HG03432 (cell line): ENCODE data around the gene ZNF385A.
A peak's percentile ranks its signal among the peaks of the same experiment; 100 is the strongest.

Experiments
- ATAC-seq: cut with Tn5 transposase; IDR thresholded peaks from one replicate; pipeline ENCODE4 v1.9.1; 2021; ENCODE audit warnings: mild to moderate bottlenecking, moderate library complexity; ENCODE audit not compliant: unreplicated experiment

ZNF385A gene, protein sequence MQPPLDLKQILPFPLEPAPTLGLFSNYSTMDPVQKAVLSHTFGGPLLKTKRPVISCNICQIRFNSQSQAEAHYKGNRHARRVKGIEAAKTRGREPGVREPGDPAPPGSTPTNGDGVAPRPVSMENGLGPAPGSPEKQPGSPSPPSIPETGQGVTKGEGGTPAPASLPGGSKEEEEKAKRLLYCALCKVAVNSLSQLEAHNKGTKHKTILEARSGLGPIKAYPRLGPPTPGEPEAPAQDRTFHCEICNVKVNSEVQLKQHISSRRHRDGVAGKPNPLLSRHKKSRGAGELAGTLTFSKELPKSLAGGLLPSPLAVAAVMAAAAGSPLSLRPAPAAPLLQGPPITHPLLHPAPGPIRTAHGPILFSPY

DNA sequence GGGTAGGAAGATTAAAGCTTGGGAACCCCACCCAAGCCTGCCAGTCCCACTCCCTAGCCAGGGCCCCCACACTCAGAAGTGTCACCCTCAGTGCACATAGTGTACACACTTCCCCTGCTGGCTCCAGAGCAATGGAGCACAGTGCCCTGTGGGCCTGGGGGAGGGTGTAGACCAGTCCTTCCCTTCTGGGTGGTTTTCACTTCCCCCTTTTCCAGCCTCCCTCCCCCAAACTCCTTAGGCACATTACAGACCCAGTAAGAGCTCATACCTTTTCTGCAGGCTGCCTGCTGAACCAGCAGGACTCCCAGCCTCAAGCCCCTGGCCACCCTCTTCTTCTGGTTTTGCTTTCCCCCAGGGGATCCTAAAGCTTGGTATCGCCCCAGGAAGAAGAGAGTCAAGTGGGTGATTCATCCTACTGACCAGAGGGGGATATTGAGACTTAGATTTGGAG lies at the start of gene ZNF385A:
ZNF385A (minus strand) TSS at position 143 of the 451 bp plus-strand sequence. CDS start 219 bp downstream, outside the sequence.
- peak; percentile 45 for ATAC-seq

DNA sequence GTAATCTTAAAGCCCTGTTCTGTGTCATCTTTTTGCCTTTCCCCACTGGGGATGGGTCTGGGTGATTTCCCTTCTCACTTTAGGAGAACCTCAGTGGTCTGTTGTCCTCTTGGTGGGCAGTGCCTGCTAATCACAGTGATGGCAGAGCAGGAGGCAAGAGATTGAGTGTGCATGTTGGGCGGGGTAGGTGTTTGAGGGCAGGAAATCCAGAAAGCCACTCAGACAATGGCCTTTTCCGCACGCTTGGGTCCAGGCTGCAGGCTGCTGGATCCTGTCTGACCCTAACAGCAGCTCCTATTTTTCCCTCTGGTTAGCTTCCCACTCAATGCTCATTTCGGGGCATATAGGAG lies 48.3 kb upstream of the ZNF385A start:
- no peak for ATAC-seq

DNA sequence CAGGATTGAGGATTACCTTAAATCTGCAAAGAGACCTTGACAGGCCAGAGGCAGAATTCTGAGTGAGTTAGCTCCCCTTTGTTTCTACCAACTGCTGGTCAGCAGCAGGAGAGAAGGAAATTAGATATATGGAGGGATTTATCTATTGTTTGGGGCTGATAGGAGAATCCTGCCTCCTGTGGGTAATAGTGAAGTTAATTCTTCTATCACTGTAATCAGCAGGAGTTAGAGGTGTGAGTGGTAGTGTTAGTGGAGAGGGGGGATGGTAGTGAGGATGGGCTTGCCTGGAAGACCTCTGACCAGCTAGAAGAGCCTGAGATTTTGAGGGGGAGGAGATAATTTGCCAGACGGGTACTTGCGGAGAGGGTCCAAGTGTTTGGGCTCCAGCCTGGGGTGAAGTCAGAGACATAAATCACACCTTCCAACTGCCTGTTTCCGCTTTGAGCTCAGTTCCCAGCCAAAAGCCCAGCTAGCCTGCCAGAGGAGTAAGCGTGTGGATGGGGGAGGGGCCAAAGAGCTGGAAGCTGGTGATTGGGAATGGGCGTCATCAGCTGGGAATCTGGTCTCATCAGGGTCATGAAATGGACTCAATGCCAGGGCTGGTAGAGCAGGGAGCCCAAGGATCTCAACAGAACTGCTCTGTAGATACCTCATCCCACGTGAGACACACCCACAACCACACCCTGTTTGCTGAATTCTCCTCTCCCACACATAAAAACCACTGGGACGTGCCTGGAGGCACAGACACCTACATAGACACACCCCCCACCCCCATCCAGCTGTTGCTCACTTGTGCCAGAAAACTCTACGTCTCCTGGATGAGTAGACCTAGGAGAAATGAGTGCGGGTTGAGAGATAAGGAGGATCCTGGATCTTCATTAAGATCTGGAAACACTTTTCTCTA lies 47.6 kb upstream of the ZNF385A start:
- ATAC-seq: no peak

DNA sequence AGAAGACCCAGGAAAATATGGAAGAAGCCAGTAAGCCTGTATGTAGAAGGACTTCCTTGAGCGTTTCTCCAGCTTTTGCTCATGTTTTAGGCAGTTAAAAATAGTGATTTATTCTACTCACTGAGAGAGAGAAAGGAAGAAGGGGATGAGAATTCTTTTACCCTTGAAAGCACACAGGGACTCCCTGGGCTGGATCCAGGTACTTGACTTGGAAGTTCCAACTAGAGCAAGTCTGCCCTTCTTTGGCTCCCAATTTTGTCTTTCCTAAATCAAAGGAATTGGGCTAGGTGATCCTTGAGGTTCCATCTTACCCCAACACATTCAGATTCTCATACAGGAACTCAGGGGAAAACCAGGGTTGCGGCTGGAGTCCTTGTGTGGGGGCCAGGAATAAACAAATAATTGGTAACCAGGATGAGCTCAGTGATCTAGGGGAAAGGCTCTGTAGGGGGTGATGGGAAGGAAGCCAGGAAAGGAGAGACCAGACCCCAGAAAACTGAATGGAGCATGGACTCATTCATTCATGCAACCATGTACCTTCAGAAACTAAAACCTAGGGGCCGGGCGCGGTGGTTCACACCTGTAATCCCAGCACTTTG lies 46.0 kb upstream of the ZNF385A start:
- ATAC-seq: no peak

DNA sequence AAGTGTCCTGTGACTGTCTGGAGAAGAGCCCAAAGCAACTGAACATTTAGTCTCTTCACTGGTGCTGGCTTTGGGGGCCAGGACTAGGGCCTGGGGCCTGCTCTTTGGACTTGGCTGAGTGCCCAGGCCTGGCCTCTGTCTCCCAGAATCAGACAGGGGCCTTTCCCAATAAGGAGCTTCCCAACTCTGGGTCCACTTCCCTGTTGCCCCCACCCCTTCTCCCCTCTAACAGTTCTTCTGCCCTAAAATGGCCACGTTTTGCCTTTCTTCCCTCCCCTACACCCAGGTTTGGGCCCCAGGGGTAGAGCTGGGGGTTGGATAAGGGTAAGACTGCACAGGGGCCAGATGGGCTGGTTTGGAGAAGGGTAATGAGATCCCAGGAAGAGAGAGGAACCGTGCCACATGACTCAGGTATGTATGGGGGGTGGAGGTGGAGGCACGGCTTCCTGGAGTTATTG lies 44.5 kb upstream of the ZNF385A start:
- ATAC-seq: no peak

DNA sequence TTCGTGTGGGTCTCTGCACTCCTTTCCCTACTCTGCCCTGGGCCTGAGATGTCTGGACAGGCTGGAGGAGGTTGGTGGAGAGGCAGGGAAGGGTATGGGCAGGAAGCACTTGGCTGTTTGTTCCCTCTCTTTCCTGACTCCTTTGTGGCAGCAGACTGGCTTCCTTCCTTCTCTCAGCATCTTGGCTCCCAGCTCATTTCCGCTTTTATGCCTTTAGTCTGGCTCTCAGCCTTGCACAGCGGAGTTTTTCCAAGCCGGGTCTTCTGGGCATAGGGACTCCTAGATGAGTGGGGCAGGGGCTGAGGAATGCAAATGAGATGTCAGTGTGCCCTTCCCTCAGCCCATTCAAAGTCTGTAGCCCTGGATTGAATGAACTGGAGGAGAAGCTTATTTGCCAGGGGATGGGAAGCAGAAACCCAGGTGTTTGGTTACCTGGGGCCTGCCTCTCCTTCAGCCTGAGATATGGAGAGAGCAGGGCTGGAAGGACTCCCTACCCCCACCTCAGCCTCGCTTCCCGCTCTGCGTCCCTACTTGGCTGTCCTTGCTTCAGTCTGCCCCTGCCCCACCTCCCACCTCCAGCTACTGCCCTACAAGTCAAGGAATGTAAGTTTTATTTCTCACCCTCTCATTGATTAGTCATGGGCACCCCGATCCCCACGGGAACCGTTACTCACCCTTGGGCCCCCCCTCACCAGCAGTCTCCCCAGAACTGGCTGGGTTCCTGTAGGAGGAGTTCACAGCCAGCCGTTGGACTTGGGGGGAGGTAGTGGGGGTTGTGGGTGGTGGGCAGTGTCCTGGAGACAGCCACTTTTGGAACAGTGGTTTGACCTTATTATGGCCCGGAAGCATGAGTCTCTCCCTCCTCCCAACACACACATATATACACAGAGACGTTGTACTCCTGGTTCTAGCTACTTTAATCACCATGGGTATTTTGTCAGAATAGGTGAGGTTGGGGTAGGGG lies 43.8 kb upstream of the ZNF385A start:
- ATAC-seq: no peak

DNA sequence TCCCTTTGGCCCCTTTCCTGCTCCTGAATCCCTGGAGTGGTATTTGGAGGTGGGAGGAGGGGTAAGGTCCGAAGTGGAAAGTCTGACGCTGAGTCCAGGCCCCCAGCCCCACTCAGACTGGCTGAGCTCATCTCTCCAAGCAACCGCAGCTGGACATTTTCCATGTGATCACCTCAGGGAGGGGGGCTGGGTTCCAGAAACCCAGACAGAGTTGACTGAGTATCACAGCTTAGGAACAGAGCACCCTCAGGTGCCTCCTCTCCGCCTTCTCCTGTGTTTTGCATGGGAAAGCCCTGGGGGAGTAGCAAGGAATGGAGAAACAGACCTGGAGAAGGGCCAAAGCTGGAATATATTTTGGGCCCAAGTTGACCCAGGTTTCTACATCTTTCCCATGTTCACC lies 42.6 kb upstream of the ZNF385A start:
- ATAC-seq: no peak

DNA sequence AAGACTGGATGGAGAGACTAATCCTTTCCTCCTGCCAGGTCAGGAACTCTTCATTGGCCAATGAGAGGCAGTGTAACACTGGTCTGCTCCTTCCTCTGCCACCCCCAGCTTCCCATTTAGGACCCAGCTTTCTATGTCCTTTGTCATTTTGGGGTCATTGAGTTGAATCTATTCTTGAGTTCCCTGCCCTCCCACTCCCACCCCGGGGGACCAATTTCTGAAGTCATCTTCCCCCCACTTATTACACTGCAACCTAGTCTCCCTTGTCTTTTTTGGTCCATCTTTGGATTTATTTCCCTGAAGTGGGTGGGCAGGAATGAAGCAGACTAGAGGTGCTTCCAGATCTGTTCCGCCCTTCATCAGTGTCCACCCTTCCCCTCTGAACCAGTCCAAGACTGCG lies 42.2 kb upstream of the ZNF385A start:
- no peak for ATAC-seq

DNA sequence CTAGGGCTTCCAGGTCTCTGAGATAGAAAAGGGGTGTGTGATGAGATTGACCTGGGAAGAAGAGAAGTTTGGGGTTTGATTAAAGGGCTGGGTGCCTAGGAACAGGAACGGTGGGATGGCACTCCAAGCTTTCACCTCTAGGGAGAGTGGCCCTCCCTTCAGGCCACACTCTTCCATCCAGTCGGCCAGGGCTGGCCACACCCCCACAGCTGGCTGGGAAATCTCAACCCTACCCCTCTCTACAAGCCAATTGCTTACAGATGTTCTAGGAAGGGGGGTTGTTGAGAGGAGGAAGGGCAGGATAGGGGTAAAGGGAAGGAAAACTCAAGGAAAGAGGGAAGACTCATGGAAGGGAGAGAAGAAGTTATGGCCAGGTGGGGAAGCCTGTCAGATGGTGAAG lies 41.2 kb upstream of the ZNF385A start:
- ATAC-seq: no peak

DNA sequence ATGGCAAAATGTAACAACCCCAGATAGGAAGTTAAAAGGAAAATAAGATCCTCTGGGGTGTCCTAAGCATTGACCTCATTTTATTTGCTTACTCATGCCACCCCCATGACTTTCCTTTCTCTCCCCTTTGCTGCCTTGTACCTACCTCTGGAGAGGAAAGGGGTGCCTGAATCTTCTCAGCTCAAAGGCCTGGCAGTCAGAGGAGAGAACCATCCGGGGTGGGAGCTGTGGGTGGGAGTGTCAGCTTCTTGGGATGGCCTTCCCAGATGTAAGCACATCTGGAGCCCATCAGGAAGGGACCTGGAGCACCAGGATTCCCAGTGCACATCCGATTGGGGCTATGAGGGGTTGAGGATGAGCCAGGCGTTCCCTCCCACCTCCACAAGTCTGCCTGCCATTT lies 39.7 kb upstream of the ZNF385A start:
- no peak for ATAC-seq

DNA sequence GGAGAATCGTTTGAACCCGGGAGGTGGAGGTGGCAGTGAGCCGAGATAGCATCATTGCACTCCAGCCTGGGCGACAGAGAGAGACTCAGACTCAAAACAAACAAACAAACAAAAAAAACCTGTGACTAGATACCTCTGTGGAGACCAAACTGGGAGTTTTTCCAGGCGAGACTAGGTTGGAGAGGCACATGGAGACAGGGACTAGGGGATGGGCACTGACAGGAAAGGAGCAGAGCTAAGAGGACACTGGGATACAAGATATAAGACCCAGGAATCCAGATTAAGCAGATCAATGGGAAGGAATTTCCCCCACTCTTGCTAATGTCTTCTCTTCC lies 39.2 kb upstream of the ZNF385A start:
- no peak for ATAC-seq

DNA sequence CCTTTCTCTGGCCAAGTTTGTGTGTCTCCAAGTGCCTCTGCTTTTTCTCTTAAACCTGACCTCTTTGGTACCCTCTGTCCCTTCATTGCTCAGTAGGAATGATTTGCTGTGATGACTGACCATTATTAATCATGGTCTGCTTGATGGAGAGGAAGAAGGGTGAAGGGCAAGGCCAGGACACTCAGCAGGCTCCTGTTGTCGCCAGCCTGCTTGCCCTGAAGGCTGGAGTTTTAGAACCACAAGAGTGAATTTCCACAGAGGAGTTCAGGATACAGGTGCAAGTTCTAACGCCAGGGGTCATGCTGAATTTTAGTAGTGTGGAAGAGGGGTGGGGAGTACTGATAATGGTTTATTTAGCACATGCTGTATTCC lies 37.3 kb upstream of the ZNF385A start:
- no peak for ATAC-seq

DNA sequence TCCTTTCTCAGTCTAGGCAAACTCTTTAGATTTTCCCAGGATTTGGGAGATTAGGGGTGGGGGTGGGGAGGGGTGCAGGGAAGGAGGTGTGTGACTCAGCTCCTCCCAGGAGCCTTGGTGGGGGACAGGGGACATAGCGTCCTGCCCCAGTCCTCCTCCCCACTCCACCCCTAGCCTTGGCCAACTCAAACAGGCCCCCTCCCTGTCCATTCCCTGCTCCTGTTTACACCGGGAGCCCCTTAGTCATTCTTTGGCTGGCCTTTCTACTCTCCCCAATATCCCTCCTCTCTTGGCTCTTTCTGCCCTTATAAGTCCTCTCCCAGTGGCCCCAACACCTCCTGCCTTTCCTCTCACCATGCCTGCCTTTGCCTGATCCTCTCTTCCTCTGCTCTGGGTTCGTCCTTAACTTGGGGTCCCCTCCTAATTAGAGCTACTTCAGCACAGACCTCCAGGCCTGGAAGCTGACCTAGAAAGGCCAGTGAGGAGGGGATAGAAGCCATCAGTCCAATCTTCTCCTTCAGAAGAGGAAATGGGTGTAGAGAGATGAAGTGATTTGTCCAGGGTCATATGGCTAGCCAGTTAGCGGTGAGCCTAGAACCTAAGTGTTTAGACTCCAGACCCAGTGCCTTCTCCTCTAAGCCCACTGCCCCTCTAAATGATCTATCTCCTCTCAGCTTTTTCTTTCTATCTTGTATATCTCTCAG lies 36.8 kb upstream of the ZNF385A start:
- no peak for ATAC-seq

DNA sequence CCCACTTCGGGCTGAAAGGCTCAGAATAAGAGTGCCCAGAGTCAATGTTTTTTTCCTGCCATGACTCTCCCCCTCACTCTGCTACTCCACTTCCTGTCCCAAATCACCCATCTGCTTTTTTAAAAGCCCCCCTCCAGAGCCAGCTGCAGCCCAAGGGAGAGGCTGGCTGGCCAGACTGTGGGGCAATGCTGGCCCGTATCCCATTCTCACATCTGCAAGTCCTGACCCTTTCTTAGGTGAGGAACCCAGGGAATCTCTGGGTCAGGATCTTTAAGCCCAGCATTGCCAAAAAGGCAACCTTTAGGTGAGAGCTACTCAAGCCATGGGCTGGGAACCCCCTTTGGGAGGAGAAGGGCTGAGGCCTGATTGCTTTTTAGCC lies 36.2 kb upstream of the ZNF385A start:
- ATAC-seq: no peak

DNA sequence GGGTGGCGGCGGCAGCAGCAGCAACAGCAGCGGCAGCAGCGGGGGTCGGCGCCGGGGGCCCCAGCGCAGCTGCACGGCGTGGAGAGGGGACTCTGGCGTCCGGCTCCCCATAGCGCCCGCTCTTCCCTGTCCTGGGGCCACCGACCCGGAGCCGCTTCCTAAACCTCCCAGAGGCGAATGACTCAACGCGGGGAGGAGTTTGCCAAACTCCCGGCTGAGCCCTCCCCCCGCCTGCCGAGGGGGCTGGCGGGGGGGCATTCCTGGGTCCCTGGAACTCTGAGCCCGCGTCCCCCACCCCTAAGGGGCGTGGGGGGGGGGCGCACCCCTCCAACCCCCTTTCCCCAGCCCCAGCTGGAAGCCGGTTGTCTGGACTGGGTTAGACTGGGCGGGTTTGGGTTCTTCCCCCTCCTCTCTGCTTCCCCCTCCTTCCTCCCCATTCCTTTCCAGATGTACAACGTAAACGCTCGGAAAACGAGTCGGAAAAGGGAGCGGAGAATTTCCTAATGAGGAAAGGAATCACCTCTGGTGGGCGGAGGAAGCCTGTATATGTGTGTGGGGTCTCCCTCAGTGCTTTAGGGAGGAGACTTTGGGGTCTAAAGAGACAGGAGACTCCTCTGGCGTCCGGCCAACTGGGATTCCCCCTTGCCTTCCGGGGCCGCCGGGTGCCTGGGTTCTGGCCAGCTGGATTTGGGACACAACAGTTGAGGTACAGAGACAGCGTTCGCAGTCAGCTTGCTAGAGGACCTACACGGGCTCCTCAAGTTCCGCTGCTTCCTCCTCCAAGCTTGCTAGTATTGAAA lies 34.8 kb upstream of the ZNF385A start, which contains the start of gene ITGA5:
ITGA5 (minus strand) TSS at position 179 of the 800 bp plus-strand sequence; CDS start at position 111, 68 bp downstream.
- no peak for ATAC-seq

DNA sequence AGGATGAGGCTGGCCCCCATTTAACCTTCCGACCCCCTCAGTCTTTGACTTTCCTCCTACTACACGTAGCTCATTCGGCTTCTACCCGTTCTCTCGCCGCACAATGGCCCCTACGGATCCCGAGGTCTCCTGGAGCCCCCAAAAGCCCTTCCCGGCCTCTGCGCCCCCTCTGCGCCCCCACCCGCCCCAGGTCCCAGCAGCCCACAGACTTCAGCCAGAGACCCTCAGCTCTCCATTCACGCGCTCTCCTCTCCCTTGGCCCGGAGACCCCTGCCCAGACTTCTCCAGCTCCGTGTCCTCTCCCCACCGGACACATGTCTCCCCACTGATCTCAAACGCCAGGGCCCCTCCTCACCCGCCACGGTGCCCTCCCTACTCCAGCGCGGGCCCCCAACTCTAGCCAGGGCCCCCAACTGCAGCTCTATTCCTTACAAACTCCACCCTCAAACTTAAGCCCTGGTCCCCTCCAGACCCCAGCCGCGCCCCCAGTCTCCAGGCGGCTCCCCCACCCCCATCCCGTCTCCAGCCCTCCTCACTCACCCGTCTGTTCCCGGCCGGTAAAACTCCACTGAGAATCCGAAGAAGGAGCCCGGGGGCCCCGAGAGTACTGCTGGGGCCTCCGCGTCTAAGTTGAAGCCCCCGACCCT lies 34.0 kb upstream of the ZNF385A start:
- no peak for ATAC-seq

DNA sequence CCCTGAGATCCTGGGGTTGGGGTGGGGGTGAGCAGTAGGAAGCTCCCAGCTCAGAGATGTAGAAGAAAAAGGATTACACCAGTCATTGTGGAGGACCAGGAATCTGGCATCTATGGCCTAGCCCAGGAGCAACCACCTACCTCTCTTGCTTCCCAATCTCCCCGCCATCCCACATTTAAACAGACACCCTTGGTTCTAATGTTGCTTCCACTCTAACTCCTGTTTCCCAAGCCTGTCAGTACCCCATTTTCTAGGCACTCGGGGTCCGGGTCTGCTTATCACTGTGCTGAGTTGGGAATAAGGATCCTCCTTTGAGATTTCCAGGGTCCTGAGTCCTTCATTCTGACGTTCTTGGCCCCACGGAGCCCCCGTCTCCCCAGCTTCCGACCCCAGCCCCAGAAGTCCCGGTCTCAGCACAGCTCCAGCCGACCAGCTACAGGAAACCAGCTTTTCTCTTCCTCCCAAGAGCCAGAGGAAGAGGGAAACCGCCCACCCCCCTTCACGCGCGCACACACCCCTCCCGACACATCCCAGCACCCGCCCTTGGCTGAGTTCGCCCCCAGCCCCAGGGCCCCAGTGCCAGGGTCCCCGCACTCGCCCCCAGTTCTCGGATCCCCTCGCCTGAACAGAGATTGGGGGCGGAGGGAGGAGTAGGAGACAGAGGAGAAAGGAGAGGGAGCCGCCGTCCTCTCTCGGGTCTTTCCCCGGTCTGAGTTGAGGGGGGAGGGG lies 33.3 kb upstream of the ZNF385A start:
- no peak for ATAC-seq
